Psoas muscle (tissue), 8 donors: Measurements from ENCODE around the gene TMEM59. TPM values are rescaled to one million over a fixed set of nuclear protein-coding genes. Genes with fewer than 3 reads are reported as not detected.
"Not testable (repeated sequence)": the region's sequence is repeated elsewhere in the genome, so short reads cannot be mapped to it uniquely, and the experiment has no call there.

Experiments
- ATAC-seq, 4 donors: fragments of 200-7000 bp; cut with Tn5 transposase; one replicate each; pipeline ENCODE4 v1.9.1; 2020; ENCODE audit warnings: moderate library complexity in 3 of 4, mild to moderate bottlenecking in 2 of 4
- DNase-seq, 2 donors: peaks; one replicate each; pipeline ENCODE4 v3.0.0-alpha.2; 2020
- H3K27ac ChIP-seq: fragments of 200-600 bp; one replicate; pipeline ENCODE4 v1.8.0; 2022
- H3K27me3 ChIP-seq, 3 donors: fragments of 200-600 bp in 1 of 3; one replicate each; pipeline versions ENCODE4 v1.6.1 to v1.8.0; 2013 to 2022; ENCODE audit warnings: low read length in 2 of 3, mild to moderate bottlenecking in 2 of 3, moderate library complexity in 1 of 3; ENCODE audit not compliant: insufficient read depth in 3 of 3
- H3K36me3 ChIP-seq, 2 donors: fragments of 200-600 bp in 1 of 2; one replicate each; pipeline versions ENCODE4 v1.6.1 to v1.8.0; 2013 to 2022; ENCODE audit warnings: low read depth in 1 of 2, mild to moderate bottlenecking in 1 of 2, moderate library complexity in 1 of 2; ENCODE audit not compliant: insufficient read depth in 1 of 2
- H3K4me1 ChIP-seq: fragments of 200-600 bp; one replicate; pipeline ENCODE4 v1.8.0; 2022
- H3K4me3 ChIP-seq: fragments of 200-600 bp; one replicate; pipeline ENCODE4 v1.8.0; 2022; ENCODE audit warnings: mild to moderate bottlenecking
- H3K9me3 ChIP-seq: fragments of 200-600 bp; one replicate; pipeline ENCODE4 v1.8.0; 2022
- CTCF ChIP-seq: fragments of 200-600 bp; IDR thresholded peaks from one replicate; pipeline ENCODE4 v1.8.0; 2022; ENCODE audit warnings: antibody characterized with exemption
- WGBS, 3 donors: extraction: QIAGEN DNeasy Blood & Tissue Kit; methylation state at CpG; one replicate each; pipeline versions ENCODE4 v1.1.6 to v1.1.7; 2013; 5-methylcytosine and 5-hydroxymethylcytosine counted together
- intact Hi-C, 2 donors: fragments of 100-400 bp; cut with DNase I; formaldehyde crosslinking; loops; one replicate each; pipeline versions ENCODE4 v1.11.0 to v1.14.2; 2022
- polyA plus RNA-seq, 3 donors: library from polyadenylated mRNA; stranded (reverse); fragments of 200-250 nt; gene quantifications; one replicate each; pipeline ENCODE4 v1.2.3, GENCODE V29; 2013
- total RNA-seq, 4 donors: library from RNA; stranded (reverse); fragmentation: NEBNext Ultra II Directional in 2 of 4; extraction: Animal tissue kit (Norgen Biotek cat#: 25700) in 2 of 4; gene quantifications; one replicate each; pipeline versions ENCODE4 v1.2.1 to v1.2.4, GENCODE V29; 2021 to 2023
- donor health status: healthy with polysubstance abuse.
- donor health status: DM: no; HTN: no; CAD: no; lungs with moderate emphysema.
- donor health status: Bipolar disorder and iron deficiency.
- donor health status: healthy.
- donor health status: DM: yes; HTN: yes; CAD: no.
- donor health status: DM: no; HTN: no; CAD: no.
- donor health status: DM: no; HTN: no; CAD: no.
- donor health status: DM: yes; HTN: yes; CAD: no.

Gene TMEM59
- total and polyA plus RNA-seq, 7 donors = 123 to 240 (median 173) TPM

GRCh38 chr1:54096227-54096876 lies 43.3 kb upstream of the TMEM59 start:
- Histone ChIP-seq H3K27me3 (no peaks in the 10 kb centered on the region), H3K9me3 (no peaks in the 10 kb centered on the region), H3K4me1 (no peaks in the 10 kb centered on the region), H3K4me3 (no peak overlapping the region), H3K36me3 (peaks cover 0 to 9% of the 10 kb centered on the region in 2 donors), H3K27ac (no peak overlapping the region)
- intact Hi-C loops = no loop called here
- no peak for TF ChIP-seq CTCF
- WGBS, 3 donors = 78 to 80% (median 79%) methylated on average over 25 of the region's 25 CpGs
- DNase-seq (no peak), ATAC-seq (no peak)

GRCh38 chr1:54095546-54096226 lies 42.7 kb upstream of the TMEM59 start:
- intact Hi-C loops = no loop called here
- Histone ChIP-seq H3K36me3 (peaks cover 0 to 9% of the 10 kb centered on the region in 2 donors), H3K9me3 (no peaks in the 10 kb centered on the region), H3K4me1 (no peaks in the 10 kb centered on the region), H3K4me3 (no peak overlapping the region), H3K27me3 (no peaks in the 10 kb centered on the region), H3K27ac (no peak overlapping the region)
- ATAC-seq = no peak
- no peak for DNase-seq
- TF ChIP-seq CTCF = no peak
- WGBS, 3 donors = 68 to 72% (median 72%) methylated on average over 8 of the region's 8 CpGs

- 48 to 100% (median 56%) methylated on average over 1 of the region's 1 CpG for WGBS, 3 donors
- H3K27ac ChIP-seq, H3K27me3 ChIP-seq, H3K4me3 ChIP-seq, DNase-seq, H3K9me3 ChIP-seq, ATAC-seq, H3K4me1 ChIP-seq, intact Hi-C loops: not testable (repeated sequence)
- peaks cover 0 to 11% of the 10 kb centered on the region in 2 donors for H3K36me3 ChIP-seq
These were observed 41.7 kb upstream of the TMEM59 start for GRCh38 chr1:54094730-54095105.

- Histone ChIP-seq H3K4me3 (no peak overlapping the region), H3K27me3 (no peaks in the 10 kb centered on the region), H3K9me3 (no peaks in the 10 kb centered on the region), H3K4me1 (no peaks in the 10 kb centered on the region), H3K36me3 (peaks cover 0 to 16% of the 10 kb centered on the region in 2 donors), H3K27ac (no peak overlapping the region)
- intact Hi-C loops = no loop called here
- DNase-seq = no peak
- WGBS, 3 donors = 86 to 92% (median 89%) methylated on average over 4 of the region's 4 CpGs
- no peak for TF ChIP-seq CTCF
- no peak for ATAC-seq
These were observed 41.2 kb upstream of the TMEM59 start for GRCh38 chr1:54094001-54094729.

GRCh38 chr1:54091666-54092065 lies 38.7 kb upstream of the TMEM59 start:
- H3K27me3 ChIP-seq = no peaks in the 10 kb centered on the region
- no peak overlapping the region for H3K27ac ChIP-seq
- H3K4me1 ChIP-seq = no peaks in the 10 kb centered on the region
- ATAC-seq (no peak), DNase-seq (no peak)
- intact Hi-C loops = no loop called here
- no peaks in the 10 kb centered on the region for H3K9me3 ChIP-seq
- 87 to 97% (median 88%) methylated on average over 3 of the region's 3 CpGs for WGBS, 3 donors
- no peak for TF ChIP-seq CTCF
- H3K36me3 ChIP-seq = peaks cover 0 to 15% of the 10 kb centered on the region in 2 donors
- H3K4me3 ChIP-seq = no peak overlapping the region
